ENCODE data around the gene LYPD5.
"Not testable (repeated sequence)": the region's sequence is repeated elsewhere in the genome, so short reads cannot be mapped to it uniquely, and the experiment has no call there.

DNA sequence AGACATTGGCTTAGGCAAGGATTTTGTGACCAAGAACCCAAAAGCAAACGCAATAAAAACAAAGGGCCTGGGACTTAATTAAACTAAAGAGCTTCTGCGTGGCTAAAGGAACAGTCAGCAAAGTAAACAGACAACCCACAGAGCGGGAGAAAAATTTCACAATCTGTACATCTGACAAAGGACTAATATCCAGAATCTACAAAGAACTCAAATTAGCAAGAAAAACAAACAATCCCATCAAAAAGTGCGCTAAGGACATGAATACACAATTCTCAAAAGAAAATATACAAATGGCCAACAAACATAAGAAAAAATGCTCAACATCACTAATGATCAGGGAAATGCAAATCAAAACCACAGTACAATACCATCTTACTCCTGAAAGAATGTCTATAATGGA, 22.3 kb upstream of the LYPD5 start:
- TF ChIP-seq, protein P1, sequence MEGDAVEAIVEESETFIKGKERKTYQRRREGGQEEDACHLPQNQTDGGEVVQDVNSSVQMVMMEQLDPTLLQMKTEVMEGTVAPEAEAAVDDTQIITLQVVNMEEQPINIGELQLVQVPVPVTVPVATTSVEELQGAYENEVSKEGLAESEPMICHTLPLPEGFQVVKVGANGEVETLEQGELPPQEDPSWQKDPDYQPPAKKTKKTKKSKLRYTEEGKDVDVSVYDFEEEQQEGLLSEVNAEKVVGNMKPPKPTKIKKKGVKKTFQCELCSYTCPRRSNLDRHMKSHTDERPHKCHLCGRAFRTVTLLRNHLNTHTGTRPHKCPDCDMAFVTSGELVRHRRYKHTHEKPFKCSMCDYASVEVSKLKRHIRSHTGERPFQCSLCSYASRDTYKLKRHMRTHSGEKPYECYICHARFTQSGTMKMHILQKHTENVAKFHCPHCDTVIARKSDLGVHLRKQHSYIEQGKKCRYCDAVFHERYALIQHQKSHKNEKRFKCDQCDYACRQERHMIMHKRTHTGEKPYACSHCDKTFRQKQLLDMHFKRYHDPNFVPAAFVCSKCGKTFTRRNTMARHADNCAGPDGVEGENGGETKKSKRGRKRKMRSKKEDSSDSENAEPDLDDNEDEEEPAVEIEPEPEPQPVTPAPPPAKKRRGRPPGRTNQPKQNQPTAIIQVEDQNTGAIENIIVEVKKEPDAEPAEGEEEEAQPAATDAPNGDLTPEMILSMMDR (IDR thresholded peaks at IDR 0.05; ENCODE audit: borderline replicate concordance, extremely low read depth, low read length, poor library complexity, severe bottlenecking) = not testable (repeated sequence)
- TF ChIP-seq EZH2 (IDR thresholded peaks at IDR 0.05; ENCODE audit: borderline replicate concordance, low read depth, low read length, severe bottlenecking) = not testable (repeated sequence)

All from DND-41 (cell line).